Adipocyte (in vitro differentiated cells): ENCODE measurements around the gene FBXW4.

Experiments used
- DNase-seq: peaks from one replicate; pipeline ENCODE4 v3.0.0-alpha.2; 2015; ENCODE audit warnings: low read depth
- H3K27me3 ChIP-seq: replicated peaks from 2 replicates; pipeline ENCODE4 v1.7.0; 2013; ENCODE audit warnings: mild to moderate bottlenecking, low read length, moderate library complexity; ENCODE audit not compliant: control insufficient read depth, insufficient read depth
- H3K36me3 ChIP-seq: 2 replicates; pipeline ENCODE4 v1.7.0; 2013; ENCODE audit warnings: low read length, mild to moderate bottlenecking, moderate library complexity; ENCODE audit not compliant: control insufficient read depth, insufficient read depth, severe bottlenecking
- H3K4me1 ChIP-seq: 2 replicates; pipeline ENCODE4 v1.7.0; 2013; ENCODE audit warnings: mild to moderate bottlenecking, low read length, moderate library complexity; ENCODE audit not compliant: control insufficient read depth, insufficient read depth
- H3K4me3 ChIP-seq: 2 replicates; pipeline ENCODE4 v1.7.0; 2013; ENCODE audit warnings: mild to moderate bottlenecking, low read length, moderate library complexity
- H3K9ac ChIP-seq: 2 replicates; pipeline ENCODE4 v1.7.0; 2013; ENCODE audit warnings: mild to moderate bottlenecking, low read length, moderate library complexity
- H3K9me3 ChIP-seq: 2 replicates; pipeline ENCODE4 v1.7.0; 2013; ENCODE audit warnings: mild to moderate bottlenecking, low read length, moderate library complexity; ENCODE audit not compliant: control insufficient read depth

FBXW4 gene

DNA sequence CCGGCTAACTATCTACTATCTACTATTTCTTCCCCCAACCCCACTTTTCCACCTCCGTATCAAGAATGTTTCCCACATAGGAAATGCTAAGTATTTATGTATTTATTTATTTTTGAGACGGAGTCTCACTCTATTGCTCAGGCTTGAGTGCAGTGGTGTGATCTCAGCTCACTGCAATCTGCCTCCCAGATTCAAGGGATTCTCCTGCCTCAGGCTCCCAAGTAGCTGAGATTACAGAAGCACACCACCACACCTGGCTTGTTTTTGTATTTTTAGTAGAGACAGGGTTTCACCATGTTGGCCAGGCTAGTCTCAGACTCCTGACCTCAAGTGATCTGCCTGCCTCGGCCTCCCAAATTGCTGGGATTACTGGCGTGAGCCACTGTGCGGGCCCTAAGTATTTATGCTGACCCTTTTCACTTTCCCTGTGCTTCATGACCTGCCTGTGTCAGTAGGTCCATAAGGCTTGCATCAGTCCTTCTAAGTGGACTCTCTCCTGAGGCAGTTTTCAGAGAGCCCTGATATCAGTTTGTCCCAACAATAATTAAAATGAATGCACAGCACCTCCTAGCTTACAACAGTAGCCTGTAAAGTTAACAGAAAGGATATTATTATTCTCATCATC, 25.7 kb upstream of the FBXW4 start:
- Histone ChIP-seq H3K9me3 (no peaks in the 10 kb centered on the region), H3K4me1 (peaks cover 3% of the 10 kb centered on the region), H3K27me3 (peaks cover 35% of the 10 kb centered on the region), H3K36me3 (no peaks in the 10 kb centered on the region), H3K4me3 (no peak overlapping the region), H3K9ac (no peak overlapping the region)
- no peak for DNase-seq

DNA sequence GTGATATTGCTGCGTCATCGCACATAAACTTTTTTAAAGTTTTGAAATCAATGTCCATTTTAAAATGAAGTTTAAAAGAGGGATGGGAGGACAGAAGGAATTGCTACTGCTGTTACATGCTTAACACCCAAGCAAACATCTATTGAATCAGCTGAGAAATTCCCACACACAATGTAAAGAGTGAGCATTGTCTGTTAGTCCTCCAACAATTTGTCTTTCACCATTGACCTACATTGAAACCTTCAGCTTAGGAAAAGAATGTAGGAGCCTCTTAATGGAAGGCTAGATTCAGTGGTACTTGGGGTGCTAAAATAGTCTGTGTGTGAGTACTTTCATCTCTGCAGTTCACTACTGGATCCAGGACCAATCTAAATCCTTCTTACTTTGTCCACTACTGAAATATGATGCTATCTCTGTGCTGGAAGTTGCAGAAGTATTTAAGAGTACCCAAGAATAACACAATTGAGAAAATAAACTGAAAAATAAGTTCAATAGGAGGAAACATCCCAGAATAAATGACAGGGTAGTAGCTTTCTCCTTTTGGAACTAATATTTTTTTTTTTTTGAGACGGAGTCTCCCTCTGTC, 23.8 kb upstream of the FBXW4 start:
- H3K36me3 ChIP-seq, result no peaks in the 10 kb centered on the region
- peaks cover 27% of the 10 kb centered on the region for H3K27me3 ChIP-seq
- no peaks in the 10 kb centered on the region for H3K9me3 ChIP-seq
- peaks cover 3% of the 10 kb centered on the region for H3K4me1 ChIP-seq
- H3K9ac ChIP-seq, result no peak overlapping the region
- H3K4me3 ChIP-seq, result no peak overlapping the region
- DNase-seq, result peak; percentile 41

DNA sequence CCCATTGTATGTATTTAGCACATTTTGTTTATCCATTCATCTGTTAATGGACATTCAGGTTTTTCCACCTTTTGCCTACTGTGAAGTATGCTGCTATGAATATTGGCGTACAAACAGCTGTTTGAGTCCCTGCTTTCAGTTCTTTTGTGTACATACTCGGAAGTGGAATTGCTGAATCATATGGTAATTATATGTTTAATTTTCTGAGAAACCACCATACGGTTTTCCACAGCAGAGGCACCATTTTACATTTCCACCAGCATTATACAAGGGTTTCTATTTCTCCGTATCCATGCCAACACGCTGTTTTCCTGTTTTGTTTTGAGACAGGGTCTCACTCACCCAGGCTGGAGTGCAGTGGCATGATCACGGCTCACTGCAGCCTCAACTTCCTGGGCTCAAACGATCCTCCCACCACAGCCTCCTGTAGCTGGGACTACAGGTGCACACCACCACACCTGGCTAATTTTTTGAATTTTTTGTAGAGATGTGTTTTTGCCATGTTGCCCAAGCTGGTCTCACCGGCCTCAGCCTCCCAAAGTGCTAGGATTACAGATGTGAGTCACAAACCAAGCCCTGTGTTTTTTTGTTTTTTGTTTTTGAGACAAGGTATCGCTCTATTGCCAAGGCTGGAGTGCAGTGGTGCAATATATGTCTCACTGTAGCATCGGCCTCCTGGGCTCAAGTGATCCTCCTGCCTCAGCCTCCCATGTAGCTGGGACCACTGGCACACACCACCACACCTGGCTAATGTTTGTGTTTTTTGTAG, 22.1 kb upstream of the FBXW4 start:
- no peaks in the 10 kb centered on the region for H3K9me3 ChIP-seq
- H3K9ac ChIP-seq, result no peak overlapping the region
- H3K36me3 ChIP-seq, result no peaks in the 10 kb centered on the region
- H3K4me1 ChIP-seq, result peaks cover 3% of the 10 kb centered on the region
- H3K4me3 ChIP-seq, result no peak overlapping the region
- H3K27me3 ChIP-seq, result peaks cover 23% of the 10 kb centered on the region
- DNase-seq, result no peak

- no peaks in the 10 kb centered on the region for H3K9me3 ChIP-seq
- H3K36me3 ChIP-seq, result no peaks in the 10 kb centered on the region
- no peak overlapping the region for H3K4me3 ChIP-seq
- DNase-seq, result no peak
- H3K4me1 ChIP-seq, result no peaks in the 10 kb centered on the region
- no peak overlapping the region for H3K9ac ChIP-seq
- no peaks in the 10 kb centered on the region for H3K27me3 ChIP-seq
Observed at GRCh38 chr10:101712997-101713396, 18.0 kb upstream of the FBXW4 start.

DNA sequence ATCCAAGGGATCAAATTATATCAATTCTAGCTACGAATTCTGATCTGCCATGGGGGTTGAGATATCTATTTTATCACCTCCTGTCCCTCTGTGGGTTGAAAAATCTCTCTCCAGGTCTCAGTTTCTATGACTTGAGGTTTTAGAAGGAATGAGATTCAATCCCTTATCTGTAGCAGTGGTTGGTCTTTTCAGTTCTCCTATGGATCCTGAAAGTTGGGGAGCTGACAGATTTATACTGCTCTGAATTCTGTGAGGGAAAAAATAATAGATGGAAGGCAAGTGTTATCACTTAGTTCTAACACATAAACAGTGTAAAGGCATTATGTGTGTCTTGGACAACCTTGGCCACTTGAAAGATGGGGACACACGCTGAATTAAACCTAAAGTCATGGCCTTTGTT, 15.8 kb upstream of the FBXW4 start:
- Histone ChIP-seq H3K9ac (no peak overlapping the region), H3K36me3 (no peaks in the 10 kb centered on the region), H3K9me3 (no peaks in the 10 kb centered on the region), H3K4me1 (no peaks in the 10 kb centered on the region), H3K4me3 (no peak overlapping the region), H3K27me3 (no peaks in the 10 kb centered on the region)
- no peak for DNase-seq

GRCh38 chr10:101710059-101710695, 15.2 kb upstream of the FBXW4 start:
- H3K9ac ChIP-seq, result no peak overlapping the region
- no peaks in the 10 kb centered on the region for H3K4me1 ChIP-seq
- H3K27me3 ChIP-seq, result no peaks in the 10 kb centered on the region
- DNase-seq, result no peak
- no peaks in the 10 kb centered on the region for H3K9me3 ChIP-seq
- H3K4me3 ChIP-seq, result no peak overlapping the region
- no peaks in the 10 kb centered on the region for H3K36me3 ChIP-seq

DNA sequence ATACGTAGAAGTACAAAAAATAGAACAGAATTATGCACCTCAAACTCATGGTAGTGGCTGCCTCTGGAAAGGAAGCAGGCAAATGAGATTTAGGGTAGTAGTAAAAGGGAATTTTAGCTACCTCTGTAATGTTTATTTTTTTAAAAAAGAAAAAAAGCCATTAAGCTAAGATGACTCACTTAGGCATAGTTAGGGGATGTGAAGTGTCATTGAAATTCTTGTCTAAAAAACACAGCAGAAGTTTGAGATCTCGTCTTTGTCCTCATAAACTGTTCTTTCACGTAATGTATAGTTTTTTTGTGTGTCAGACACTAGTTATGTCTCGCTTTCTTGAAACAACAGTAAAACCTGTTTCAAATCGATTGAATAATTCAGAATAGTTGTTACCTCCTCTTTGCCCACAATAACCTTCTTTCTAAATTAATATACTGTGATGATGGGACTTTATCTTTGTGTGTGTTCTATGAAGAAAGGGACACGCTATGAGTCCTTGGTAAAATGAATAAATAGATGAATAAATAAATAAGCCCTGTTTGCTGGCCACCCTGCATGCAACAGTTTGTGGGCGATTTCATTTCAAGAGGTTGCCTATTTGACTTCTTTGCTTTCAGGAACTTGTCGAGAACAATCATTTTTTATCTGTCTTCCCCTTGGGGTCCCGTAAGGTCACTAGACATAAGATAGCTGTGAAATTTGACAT, 14.5 kb upstream of the FBXW4 start:
- H3K27me3 ChIP-seq, result no peaks in the 10 kb centered on the region

DNA sequence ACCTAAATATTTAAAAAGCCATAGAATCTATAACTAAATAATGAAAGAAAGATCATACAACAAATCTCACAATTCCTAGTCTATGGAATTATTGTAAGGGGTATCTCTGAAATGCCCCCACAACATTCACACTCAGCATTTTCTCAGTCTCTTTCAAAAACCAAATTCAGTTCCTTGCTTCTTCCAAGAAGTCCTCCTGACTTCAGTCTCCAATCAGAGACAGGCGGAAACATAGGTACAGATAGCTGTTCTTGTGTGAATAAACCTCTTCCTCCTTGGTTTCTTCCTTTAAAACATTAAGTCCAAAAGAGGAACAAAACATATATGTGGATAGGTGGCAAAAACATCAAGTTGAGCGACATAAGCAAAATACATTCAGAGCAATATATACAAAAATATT, 13.9 kb upstream of the FBXW4 start:
- no peak overlapping the region for H3K9ac ChIP-seq
- no peak overlapping the region for H3K4me3 ChIP-seq
- H3K27me3 ChIP-seq, result no peaks in the 10 kb centered on the region
- no peaks in the 10 kb centered on the region for H3K9me3 ChIP-seq
- DNase-seq, result no peak
- H3K4me1 ChIP-seq, result no peaks in the 10 kb centered on the region
- no peaks in the 10 kb centered on the region for H3K36me3 ChIP-seq

More for the DNA sequence above, 14.5 kb upstream of the FBXW4 start:
- Histone ChIP-seq H3K4me3 (no peak overlapping the region), H3K9me3 (no peaks in the 10 kb centered on the region), H3K4me1 (no peaks in the 10 kb centered on the region), H3K36me3 (no peaks in the 10 kb centered on the region), H3K9ac (no peak overlapping the region)
- DNase-seq, result no peak

GRCh38 chr10:101708073-101708472, 13.1 kb upstream of the FBXW4 start:
- Histone ChIP-seq H3K9me3 (no peaks in the 10 kb centered on the region), H3K4me1 (no peaks in the 10 kb centered on the region), H3K9ac (no peak overlapping the region), H3K27me3 (no peaks in the 10 kb centered on the region), H3K4me3 (no peak overlapping the region), H3K36me3 (no peaks in the 10 kb centered on the region)
- no peak for DNase-seq

DNA sequence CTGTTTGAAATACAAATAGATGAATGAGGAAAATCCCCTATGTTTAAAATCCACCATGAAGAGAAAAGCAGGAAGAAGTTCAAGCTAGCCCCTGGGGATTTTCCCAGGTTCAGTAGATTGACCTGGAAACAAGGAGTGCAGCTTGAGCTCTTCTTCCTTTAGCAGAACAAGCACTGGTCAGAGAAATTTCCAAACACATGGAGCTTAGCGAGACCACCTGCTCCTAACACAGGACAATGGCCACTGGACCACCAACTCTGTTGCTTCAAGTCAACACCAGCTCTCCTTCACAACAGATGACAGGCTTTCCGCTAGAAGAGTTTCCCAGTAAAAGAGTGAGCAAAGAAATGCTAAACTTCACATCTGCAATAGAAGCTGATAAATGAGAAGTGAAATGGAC, 9.4 kb upstream of the FBXW4 start:
- no peak for DNase-seq
- no peaks in the 10 kb centered on the region for H3K36me3 ChIP-seq
- H3K4me3 ChIP-seq, result no peak overlapping the region

GRCh38 chr10:101696632-101697031, 1.7 kb upstream of the FBXW4 start:
- Histone ChIP-seq H3K36me3 (no peaks in the 10 kb centered on the region), H3K27me3 (no peaks in the 10 kb centered on the region), H3K9me3 (no peaks in the 10 kb centered on the region), H3K9ac (no peak overlapping the region), H3K4me3 (no peak overlapping the region), H3K4me1 (peaks cover 18% of the 10 kb centered on the region)
- DNase-seq, result no peak

More for the DNA sequence above, 9.4 kb upstream of the FBXW4 start:
- Histone ChIP-seq H3K4me1 (no peaks in the 10 kb centered on the region), H3K27me3 (no peaks in the 10 kb centered on the region), H3K9ac (no peak overlapping the region), H3K9me3 (no peaks in the 10 kb centered on the region)
